GM19468 (cell line): ENCODE measurements around the gene PLEKHG4.

ENCODE experiments used
- ATAC-seq: cut with Tn5 transposase; IDR thresholded peaks from one replicate; pipeline ENCODE4 v1.9.1; 2021; ENCODE audit warnings: mild to moderate bottlenecking, moderate library complexity, moderate number of reproducible peaks; ENCODE audit not compliant: unreplicated experiment; ENCODE audit errors: extremely low read depth

Gene PLEKHG4

DNA sequence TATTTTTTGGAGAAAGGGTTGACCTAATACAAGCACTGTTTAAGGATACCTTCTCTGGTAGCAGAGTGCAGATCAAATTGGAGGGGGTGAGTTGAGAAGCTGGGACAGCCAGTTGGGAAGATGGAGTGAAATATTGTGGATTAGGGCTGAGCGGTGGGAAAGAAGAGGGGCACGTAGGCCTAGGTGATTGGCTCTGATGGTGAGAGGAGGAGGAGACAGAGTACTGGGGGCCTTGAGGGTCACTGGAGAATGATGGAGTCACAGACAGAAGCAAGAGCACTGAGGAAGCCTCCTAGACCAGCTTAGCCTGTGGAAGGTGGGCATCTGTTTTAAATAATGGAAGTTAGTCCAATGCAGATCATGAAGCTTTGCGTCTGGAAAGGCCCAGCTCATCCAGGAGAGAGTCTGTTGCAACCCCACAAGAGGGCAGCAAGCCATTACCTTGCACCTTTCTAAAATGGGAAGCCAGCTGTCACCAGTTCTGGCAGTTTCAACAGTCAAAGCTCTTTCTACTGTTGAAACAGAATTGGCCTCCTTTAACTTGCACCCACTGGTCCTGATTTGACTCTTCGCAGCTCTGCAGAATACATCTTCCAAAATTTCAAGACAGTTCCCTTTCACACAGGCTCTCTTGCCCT is 18.8 kb upstream of the PLEKHG4 start:
- no peak for ATAC-seq

DNA sequence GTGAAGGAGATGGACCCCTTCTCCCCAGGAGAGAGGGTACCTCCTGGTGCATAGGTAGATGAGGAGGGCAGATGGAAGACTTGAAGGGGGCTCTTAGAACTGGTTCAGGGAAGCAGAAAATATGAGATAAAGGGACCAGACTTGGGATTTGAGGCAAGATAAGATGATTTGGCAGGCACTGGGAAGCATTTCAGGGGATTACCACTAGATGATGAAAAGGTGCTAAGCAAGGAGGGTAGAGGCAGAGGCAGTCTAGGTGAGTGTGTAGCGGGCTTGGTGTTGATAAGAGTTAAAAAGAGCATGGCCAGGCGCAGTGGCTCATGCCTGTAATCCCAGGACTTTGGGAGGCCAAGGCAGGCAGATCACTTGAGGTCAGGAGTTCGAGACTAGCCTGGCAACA is 16.1 kb upstream of the PLEKHG4 start:
- no peak for ATAC-seq

DNA sequence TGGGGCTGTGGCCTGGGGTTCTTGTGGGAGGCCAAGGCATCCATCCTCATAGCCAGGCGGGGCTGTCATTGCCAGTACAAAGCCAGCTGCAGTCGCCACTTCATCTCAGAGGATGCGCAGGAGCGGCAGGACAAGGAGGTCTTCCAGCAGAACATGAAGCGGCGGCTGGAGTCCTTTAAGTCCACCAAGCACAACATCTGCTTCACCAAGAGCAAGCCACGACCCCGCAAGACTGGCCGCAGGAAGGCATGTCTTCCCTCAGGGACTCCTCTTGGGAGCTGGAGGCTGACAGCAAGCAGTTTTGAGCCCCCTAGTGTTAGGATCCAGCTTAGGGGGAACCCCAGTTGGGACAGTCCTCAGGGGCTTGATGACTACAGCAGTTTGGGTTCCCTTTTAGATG is 15.1 kb upstream of the PLEKHG4 start:
- no peak for ATAC-seq

- no peak for ATAC-seq
Observed at GRCh38 chr16:67264866-67265265, 14.5 kb upstream of the PLEKHG4 start.

DNA sequence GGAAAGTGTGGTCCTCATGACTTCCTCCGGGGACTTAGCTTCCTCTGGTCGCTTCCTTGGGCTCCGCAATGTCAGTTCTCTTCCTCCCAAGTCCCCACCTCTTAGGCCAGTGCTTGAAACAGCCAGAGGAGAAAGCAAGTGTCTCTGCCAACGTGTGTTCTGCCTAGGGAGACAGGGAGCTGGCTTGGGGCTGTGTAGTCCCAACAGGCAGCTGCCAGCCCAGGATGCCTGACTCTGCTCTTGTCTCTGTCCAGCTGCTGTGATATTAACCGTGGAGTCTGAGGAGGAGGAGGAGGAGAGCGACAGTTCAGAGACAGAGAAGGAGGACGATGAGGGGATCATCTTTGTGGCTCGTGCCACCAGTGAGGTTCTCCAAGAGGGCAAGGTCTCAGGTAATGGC is 13.5 kb upstream of the PLEKHG4 start:
- no peak for ATAC-seq

DNA sequence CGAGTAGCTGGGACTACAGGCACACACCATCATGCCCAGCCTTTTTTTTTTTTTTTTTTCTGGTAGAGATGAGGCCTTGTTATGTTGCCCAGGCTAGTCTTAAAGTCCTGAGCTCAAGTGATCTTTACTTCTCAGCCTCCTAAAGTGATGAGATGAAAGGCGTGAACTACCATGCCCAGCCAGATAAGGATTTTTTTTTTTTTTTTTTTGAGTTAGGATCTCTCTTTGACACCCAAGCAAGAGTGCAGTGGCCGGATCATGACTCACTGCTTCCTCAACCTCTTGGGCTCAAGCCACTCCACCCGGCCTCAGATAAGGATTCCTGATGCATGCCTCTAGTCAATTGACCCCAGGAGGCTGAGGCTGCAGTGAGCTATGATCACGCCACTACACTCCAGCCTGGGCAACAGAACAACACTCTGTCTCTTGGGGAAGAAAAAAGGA is 11.2 kb upstream of the PLEKHG4 start:
- ATAC-seq, result no peak

DNA sequence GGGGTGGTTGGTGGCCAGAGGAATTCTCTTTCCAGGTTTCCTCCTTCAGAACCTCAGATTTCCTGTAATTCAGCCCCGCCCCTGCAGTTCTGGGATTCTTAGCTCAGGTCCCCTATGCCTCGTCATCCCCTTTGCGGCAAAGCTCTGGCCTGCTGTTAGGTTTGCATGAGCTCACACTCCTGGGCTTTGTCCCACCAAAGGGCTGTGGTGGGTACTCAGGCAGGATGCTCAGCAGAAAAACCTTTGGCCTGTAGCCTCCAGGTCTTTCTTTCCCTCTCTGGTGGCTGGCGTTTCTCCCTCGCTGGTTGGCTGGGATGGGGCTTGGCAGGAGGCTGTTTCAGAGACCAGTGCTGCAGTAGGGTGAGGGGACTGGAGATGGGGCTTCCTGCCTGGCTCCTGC is 9.6 kb upstream of the PLEKHG4 start:
- no peak for ATAC-seq

DNA sequence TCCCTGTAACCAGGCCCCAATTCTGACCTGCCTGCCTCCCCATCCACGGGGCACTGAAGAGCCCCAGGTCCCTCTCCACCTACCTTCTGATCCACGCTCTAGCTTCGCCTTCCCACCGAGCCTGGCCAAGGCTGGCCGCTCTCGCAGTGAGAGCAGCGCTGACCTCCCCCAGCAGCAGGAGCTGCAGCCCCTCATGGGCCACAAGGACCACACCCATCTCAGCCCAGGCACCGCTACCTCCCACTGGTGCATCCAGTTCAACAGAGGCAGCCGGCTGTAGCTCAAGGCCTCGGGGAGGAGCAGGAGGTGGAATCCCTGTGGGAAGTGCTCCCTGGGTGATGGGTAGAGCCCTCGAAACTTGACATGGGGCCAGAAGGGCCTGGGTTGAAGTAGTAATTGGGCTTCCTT is 8.4 kb upstream of the PLEKHG4 start:
- ATAC-seq, result no peak

DNA sequence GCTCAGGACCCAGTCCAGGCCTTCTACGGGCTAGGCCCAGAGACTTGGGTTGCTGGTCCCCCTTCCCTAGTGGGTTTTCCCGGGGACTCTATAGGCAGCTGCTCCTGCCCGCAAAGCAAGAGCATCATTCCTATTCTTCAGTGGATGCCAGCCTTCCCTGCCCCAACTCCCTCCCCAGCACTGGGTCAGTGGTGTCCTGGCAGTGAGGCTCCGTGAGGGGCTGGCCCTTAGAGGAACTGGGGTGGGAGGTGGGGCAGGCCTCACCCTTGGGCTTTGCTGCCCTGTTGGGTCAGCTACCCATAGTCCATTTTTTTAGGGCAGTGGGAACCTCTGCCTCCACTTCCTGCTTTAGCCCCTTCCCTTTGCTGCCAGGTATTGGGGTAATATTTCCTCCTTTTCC is 7.9 kb upstream of the PLEKHG4 start:
- ATAC-seq, result no peak

- no peak for ATAC-seq
Observed at GRCh38 chr16:67275321-67275720, 4.0 kb upstream of the PLEKHG4 start.

DNA sequence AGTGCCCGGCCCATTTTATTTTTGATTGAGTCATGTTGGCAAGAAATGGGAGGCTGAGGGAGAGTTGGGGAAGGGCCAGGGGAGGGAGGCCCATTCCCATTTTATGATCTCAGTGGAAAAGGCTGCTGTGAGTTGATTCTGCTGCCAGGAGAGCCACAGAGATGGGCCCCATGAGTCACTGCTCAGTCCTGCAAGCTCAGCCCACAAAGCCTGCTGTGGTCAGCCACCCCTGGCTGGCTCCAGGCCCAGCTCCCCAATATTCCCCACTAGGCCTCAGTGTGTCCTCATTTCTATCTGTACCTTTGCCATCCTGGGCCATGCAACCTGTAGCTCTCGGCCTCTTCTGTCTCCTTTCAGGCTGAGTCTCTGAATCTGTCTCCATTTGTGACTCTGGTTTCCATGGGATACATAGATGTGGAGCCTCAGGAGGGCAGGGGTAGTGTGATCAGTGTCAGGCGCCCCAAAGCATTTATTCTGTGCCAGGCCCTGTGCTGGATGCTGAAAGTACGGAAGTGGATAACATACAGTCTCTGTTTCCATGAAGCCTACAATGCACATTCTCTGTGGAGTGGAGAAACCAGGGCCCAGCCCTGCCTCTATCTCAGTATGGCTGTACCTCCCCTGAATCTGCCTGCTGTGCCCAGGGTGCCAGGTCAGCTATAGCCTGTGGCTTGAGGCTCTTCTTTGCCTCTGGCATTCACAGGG is 1.9 kb upstream of the PLEKHG4 start:
- ATAC-seq, result no peak

GRCh38 chr16:67277999-67278772 is 1.1 kb upstream of the PLEKHG4 start:
- ATAC-seq, result no peak

DNA sequence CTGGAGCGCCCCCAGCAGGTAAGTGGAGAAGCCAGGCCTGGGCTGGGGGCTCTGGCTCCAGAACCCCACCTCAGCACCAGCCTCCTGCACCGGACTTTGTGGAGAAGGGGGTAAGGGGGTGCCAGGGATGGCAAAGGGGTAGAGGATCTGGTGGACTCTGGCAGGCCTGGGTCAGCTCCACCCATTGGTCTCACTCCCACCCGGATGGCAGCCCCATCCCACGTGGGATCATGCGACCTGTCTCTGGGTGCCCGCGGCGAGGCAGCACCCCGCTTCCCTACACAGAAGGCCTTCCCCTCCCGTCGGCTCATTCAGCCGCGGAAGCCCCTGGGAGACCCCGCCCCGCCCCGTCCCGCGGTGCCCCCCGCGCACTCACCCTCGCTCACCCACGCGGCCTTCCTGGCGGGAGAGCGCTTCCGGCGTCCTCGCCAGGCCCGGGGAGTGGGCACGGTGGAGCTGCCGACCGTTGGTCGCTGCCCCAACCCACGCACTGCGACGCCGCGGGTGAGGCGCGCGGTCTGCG is 498 bp upstream of the PLEKHG4 start:
- no peak for ATAC-seq

DNA sequence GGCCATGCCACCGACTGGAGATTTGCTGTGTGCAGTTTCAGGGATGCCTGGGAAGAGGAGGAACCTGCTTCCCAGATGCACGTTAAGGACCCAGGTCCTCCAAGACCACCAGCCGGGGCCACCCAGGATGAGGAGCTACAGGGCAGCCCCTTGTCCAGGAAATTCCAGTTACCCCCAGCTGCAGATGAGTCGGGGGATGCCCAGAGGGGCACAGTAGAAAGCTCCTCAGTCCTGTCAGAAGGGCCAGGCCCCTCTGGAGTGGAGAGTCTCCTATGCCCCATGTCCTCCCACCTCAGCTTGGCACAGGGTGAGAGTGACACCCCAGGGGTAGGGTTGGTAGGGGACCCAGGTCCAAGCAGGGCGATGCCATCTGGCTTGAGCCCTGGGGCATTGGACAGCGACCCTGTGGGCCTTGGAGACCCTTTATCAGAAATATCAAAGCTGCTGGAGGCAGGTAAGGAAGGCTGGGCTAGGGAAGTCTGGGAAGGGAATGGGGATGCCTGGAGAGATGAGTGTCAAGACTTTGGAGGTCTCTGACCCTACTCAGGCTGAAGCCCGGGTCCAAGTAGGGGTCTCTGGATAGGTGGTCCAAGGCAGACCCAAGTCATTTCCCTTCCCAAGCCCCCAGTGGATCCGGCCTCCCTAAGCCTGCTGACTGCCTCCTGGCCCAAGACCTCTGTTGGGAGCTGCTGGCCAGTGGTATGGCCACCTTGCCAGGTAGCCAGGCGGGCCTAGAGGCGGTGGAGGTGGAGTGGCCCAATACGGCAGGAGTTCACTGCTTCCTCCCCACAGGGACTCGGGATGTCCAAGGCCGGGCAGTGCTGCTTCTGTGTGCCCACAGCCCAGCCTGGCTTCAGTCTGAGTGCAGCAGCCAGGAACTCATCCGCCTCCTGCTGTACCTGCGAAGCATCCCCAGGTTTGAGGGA is 1.0 kb downstream of the PLEKHG4 start:
- no peak for ATAC-seq

- ATAC-seq, result no peak
Observed at GRCh38 chr16:67281536-67282446, 2.5 kb downstream of the PLEKHG4 start.

- ATAC-seq, result no peak
Observed at GRCh38 chr16:67282447-67282805, 3.1 kb downstream of the PLEKHG4 start.

- no peak for ATAC-seq
Observed at GRCh38 chr16:67283039-67283825, 3.9 kb downstream of the PLEKHG4 start.

DNA sequence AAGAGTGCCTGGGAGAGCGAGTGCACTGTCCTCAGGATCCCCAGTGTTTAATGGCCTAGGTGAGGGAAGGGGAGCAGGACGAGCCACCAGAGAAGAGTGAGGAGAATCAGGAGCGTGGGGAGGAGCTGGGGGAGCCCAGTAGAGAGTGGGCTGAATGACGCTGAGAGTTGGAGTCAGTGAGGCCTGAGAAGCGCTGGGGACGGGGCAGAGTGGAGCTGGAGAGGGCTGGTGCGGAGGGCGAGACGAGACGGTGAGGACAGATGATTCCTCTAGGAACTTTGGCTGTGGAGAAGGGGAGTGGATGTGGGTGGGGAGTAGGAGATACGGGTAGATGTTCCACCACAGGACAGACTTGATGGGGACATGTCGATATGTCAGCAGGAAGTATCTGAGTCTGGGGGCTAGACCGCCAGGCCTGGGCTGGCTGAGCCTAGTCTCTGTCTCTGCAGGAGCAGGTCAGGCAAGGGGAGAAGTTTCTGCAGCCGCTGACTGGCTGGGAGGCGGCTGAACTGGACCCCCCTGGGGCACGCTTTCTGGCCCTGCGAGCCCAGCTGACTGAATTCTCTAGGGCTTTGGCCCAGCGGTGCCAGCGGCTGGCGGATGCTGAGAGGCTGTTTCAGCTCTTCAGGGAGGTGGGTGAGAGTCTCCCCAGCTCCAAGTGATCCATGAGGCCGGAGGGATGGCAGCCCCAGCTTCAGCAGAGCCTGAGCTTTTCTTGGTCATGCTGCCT is 4.7 kb downstream of the PLEKHG4 start:
- no peak for ATAC-seq
